ENCODE measurements around the gene UHMK1.

UHMK1 gene

DNA sequence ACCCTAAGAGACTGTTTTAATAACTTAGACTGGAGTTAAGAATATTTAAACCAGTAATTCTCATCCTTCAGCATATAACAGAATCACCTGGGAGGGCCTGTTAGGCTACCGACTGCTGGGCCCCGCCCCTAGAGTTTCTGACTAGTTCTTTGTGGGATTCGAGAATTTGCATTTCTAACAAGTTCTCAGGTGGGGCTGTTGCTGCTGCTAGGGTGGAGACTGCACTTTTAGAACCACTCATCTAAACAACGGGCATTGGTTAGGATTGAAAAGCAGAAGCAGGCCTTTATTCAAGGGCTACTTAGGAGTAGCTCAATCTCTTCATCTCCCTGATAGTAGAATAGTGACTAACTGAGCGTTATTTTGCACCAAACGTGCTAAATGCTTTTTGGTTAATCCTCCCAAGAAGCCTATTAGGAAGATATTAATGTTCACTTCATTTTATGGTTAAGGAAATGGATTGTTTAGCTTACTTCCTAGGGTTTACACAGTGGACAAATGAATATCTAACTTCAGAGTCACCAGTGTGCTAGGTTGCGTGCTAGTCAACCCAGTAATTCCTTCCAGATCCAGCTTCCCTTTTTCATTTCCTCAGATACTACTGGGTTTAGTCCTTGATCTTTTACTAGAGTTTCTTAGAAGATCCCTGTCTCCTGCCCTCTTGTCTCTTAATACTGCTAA, 32.8 kb downstream of the UHMK1 start:
- DNase-seq (ENCODE audit: low read depth) = no peak

DNA sequence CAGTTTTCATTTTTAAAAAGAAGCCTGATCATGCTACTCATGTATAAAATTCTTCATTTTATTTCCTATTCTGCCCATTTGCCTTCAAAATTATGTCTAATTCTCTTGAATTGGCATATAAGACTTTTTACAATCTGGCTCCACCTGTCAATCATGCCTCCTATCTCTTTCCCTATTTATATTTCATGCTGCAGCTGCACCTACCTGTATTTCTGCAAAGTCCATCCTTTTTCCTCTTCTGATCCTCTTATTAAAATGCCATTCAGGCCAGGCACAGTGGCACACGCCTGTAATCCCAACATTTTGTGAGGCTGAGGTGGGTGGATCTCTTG, 33.3 kb downstream of the UHMK1 start:
- DNase-seq (ENCODE audit: low read depth) = no peak

DNA sequence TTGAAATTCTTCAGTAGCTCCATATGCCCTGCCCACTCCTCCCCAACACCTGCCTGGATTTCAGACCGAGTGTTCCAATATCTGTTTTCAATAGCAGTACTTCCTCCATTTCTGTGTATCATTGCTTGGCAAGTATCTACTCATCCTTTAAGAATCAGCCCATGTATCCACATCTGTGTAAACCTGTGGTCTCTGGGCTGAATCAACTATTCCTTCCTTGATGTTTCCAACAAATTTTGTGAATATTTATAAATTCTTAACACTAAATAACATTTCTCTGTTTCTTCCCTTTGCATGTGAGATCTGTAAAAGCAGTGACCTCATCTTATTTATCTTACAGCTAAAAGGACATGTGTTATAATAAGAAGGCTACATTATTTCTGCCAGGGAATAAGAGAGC, 37.9 kb downstream of the UHMK1 start:
- no peak for DNase-seq (ENCODE audit: low read depth)

DNA sequence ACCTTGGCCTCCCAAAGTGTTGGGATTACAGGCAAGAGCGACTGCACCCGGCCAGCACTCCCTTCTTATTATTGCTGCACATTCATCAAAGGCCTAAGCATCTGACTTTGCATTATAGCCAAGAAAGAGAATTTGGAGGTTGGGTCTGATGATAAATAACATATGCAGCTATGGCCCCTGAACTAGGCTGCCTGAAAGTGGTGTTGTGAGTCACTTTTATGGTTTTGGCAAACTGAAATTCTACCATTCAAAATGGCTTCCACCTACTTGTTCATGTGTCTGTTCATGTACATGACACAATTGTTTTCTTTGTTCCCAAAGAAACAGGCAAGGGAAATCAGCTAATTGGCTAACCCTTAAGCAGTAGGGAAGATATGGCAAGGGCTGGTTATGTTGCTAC, 38.9 kb downstream of the UHMK1 start:
- no peak for DNase-seq (ENCODE audit: low read depth)

DNA sequence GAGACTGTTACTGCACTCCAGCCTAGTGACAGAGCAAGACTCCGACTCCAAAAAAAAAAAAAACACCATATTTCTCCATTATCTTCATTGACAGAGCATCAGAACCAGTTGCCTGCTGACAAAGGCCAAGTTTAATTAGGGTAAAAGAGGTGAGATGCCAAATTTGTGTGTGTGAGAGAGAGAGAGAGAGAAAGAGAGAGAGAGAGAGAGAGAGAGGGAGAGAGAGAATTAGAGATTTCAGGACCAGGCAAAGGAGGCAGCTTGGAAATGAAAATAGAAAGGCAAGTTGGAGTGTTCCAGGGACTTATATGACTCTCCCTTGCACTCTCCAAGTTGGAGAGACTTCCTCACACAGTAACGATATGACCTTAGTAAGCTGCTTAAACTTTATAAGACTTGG, 39.6 kb downstream of the UHMK1 start:
- no peak for DNase-seq (ENCODE audit: low read depth)

DNA sequence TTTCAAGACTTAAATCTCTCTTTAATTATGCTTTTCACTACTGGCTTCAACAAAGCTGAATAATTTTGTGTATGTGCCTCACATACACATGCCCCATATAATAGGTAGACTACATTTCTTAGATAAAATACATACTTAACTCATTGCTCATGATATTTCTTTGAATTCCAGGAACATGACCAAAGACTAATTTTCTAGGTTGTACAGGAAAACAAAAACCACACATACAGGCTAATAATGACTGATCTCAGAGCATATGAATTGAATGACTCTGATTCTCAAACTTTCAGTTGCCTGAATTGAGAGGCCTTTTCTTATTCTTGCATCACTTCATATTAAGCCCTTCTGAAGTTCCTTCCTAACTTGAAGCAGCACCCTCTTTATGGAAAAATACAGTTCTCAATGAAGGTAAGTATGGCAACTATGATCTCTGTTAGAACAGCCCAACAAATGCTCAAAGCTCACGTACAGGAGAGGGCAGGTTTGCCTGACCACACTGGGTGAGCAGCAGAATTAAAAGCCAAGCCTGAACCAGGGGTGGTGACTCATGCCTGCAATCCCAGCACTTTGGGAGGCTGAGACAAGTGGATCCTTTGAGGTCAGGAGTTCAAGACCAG, 41.3 kb downstream of the UHMK1 start:
- peak; percentile 93 for DNase-seq (ENCODE audit: low read depth)

DNA sequence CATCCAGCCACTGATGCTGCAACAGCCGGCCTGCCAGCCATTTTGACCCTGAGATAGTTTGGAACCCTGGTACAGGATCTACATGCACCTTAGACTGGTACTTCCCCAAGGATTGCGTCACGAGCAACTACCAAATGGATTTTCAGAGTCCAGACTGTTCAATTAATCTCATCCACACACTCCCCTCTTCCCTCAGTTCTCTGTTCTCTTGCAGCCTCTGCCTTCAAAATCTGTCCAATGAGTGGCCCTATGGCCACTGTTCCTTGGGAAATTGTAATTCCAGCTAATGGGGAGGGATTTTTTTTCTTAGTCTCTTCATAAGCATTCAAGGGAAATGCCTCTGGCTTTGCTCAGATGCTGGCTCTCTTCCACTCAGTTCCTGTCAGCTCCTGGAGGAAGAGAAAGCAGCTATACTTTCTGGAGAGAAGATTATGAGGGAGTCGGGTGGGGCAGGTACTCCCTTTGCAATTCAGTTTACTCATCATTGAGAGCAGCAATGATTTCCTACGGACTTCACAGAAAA, 44.1 kb downstream of the UHMK1 start:
- peak; percentile 93 for DNase-seq (ENCODE audit: low read depth)

DNA sequence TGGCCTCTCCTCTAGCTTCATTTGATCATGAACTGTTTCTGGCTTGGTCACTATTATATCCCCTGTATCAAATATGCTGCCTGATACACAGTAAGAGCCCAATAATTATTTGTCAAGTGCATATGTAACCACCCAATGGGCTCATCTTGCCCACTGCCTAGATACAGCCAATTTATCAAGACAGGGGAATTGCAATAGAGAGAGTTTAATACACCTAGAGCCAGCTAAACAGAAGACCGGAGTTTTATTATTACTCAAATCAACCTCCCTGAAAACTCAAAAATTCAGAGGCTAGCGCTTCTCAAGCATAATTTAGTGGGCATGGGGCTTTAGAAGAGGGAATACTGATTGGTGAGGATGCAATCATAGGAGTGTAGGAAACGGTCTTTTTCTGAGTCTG, 45.6 kb downstream of the UHMK1 start:
- no peak for DNase-seq (ENCODE audit: low read depth)

DNA sequence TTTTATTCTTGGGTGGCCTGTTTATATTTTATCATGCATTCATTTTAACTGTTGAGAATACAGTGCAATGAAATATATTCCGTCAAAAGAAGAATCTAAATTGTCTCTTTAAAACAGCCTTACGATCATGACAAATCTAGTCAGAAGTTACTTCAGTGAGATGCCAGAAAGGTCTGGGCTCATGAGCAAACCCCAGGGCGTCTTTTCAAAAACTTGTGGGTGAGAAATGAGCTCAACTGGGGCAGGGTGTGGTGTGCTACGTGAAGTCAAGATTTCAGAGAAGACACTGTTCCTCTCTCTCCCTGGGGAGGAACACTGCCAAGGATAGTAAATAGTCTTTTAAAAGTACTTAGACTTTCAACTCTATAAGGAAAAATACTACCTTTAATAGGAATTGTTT, 50.6 kb downstream of the UHMK1 start:
- no peak for DNase-seq (ENCODE audit: low read depth)

DNA sequence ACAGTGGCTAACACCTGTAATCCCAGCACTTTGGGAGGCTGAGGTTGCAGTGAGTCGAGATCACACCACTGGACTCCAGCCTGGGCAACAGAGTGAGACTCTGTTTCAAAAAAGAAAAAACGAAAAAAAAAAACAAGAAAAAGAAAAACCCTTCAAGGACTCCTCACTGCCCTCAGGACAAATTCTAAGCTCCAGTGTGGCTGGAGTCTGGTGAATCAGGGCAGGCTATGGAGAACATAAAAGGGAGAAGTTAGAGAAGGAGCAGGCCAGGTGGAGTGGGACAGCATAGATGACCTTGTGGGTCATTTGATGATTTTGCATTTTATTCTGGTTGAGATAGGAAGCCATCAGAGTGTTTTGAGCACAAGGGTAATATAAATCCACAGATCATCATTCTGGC, 51.4 kb downstream of the UHMK1 start:
- no peak for DNase-seq (ENCODE audit: low read depth)

DNA sequence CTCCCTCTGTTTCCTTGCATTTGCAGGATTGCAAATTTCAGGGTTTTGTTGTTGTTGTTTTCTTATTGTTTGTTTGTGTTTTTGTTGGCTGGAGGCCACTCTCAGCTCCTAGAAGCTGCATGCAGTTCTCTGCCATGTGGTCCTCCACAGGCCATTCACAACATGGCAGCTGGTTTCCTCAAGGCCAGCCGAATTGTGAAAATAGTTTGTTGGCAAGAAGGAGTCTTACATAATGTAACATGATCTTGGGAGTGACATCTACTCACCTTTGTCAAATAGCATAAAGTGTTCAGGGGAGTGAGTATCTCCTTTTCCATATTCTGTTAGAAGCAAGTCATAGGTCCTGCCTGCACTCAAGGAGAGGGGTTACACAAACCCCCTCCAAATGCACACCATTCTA, 53.3 kb downstream of the UHMK1 start:
- DNase-seq (ENCODE audit: low read depth) = no peak

DNA sequence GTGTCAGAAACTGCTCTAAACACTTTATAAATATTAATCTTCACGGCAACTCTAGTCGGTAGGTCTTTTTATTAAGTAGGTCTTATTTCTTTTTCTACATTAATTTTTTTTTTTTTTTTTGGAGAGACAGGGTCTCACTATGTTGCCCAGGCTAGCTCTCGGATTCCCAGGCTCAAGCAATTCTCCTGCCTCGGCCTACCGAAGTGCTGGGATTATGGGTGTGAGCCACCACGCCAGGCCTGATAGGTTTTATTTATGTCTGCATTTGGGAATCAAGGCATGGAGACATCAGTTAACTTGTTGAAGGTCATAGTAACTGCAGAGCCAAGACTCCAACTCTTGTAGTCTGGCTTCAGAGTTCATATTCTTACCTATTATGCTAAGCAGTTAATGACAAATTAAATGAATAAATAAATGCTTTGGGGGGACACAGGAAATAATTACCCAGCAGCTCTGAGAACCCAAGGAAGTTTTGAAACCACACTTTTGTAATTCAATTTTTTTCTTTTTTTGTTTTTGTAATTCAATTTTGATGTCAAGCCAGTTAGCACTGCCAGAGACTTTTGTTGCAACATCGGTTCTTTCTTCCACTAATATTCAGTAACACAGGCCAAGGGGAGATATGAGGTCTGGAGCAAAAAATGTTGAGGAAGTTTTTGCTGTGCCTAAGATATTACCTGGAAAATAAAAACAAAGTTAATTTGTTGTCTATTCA, 54.5 kb downstream of the UHMK1 start:
- DNase-seq (ENCODE audit: low read depth) = no peak

DNA sequence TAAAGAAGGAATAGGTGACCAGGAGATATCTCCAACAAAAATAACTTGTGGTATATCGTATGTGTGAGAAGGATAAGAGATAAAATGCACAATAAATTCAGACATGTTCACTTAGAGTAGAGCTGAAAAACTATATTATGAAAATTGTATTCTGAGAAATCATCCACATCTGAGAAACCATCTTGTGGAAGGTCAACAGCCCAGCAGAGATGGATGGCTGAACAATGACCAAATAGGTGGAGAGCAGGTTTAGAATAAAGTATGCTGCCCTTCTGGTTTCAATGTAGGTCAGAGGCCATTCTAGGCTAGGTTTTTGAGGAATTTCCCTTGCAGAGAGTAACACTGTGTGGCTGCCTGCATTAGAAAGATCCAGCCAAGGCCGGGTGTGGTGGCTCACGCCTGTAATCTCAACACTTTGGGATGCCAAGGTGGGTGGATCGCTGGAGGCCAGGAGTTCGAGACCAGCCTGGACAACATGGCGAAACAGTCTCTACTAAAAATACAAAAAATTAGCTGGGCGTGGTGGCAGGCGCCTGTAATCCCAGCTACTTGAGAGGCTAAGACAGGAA, 55.1 kb downstream of the UHMK1 start:
- no peak for DNase-seq (ENCODE audit: low read depth)

DNA sequence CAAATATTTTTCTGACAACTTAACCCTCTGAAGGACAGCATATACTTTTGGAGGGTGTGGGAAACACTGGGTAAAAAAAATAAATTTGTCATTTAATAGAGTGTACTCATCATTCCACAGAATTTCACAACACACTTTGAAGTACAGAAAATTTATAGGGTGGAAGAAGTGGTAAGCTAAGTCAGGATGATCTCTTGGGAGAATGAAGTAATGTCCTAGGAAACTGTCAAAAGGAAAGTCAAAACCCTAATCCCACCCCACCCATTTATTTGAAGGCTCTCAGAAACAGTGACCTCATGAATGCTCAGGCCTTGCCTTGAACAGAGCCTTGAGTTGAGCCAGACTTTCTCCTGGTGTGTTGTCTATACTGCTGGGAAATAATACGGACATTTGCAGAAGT, 56.6 kb downstream of the UHMK1 start:
- no peak for DNase-seq (ENCODE audit: low read depth)

DNA sequence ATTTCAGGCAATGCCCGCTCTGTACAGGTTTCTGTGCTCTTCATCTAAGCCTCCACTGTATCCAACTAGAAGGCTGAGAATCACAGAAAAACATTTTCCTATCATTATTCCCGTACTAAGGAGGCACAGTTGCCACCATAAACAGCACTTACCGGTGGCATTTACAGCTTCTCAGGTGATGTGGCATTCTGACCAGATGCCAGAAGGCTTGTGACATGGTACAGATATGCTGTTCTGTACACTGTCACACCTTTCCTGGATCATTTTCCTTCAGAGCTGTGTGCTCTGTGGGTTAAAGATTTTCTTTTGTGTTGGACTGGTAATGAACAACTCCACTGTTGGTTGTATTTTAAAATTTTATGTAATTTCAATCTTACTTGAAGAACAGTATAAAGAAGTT, 59.9 kb downstream of the UHMK1 start:
- DNase-seq (ENCODE audit: low read depth) = no peak

DNA sequence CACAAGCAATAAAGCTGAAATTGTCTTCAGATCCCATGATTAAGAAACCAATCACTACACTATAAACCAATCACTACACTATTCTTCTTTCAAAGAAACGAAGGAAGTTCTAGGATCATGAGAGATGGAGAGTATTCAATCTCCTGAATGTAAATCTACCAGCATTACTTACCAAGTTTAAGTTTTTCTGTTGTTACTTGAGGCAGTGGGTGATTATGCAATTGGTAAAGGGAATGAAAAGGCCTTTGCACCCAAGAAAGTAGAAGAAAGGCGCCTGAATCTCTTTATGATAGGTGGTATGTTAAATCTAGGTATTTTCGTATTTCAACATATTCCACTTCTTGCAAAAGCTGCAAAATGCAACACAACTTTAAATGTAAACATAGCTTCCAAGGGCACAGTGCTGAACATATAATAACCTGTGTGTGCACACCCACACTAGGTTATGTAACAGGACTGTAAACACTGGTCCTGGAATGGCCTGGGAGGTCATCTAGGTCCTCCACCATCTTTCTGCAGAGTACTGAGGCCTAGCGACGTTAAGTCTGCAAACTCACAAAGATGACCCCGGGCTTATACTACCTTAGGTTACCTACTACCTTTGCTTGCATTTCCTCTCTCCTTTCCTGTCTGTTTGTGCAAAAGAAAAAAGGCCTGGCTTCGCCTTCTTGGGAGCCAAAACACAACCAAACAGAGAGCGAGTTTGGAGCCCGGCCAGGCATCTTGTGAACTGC, 62.9 kb downstream of the UHMK1 start:
- no peak for DNase-seq (ENCODE audit: low read depth)

DNA sequence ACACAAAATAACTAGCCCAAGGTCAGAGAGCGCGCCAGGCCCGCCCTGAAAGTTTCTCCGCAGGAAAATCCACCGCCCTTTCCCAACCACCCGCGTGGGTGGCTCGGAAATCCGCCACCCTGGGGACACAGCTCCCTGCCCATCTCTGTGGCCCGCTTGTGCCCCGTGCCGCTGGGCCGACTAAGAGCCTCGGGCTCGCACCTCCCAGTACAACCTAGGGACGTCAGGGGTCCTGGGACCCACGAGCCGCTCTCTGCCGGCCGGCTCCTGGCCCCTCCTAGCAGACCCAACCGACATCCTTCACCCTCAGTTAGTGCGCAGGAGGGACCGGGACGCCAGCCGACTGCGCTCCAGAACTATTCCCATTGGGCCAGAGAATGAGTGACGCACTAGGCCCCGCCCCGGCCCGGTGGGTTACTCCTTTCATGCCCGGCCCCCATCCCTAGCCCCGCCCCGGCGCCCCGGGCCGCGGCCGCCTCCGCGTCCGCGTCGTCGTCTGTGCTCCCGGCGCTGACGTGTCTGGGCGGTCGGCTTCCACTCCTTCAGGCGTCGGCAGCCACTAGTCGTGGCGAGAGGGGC, 63.5 kb downstream of the UHMK1 start:
- peak; percentile 67 for DNase-seq (ENCODE audit: low read depth)

DNA sequence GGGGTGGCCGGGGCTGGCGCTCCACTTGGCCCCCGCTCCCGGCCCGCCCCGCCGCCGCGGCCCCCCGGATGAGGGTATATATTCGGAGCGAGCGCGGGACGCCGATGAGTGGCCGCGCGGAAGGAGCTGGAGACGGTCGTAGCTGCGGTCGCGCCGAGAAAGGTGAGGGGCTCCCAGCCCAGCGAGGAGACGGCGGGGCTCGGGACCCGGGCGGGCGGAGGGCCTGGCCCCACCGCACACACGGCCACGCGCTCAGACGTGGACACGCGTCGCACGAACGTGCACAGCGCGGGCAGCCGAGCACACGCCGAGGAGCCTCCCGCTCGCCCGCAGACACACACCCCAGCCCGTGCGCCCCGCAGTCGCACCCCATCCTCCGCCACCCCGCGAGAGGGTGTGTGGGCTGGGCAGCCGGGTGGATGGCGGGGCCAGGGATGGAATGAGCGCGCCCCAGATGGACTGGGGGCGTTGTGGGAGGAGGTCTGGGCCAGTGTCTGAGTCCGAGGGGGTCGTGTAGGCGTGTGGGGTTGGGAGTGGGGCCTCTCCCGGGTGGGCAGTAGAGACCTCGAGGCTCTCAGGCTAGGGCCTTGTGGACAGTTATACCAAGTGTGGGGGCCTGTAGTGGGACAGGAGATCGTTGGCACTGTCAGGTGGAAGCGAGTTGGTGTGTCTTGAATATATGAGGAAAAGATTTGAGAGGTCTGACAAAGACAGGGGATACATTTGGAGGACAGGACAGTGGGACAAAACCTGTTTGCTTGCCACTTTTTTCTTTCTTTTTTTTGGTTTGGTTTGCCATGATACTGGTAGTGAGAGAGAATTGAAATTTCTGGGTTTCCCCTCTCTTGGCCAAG, 64.2 kb downstream of the UHMK1 start, which contains the start of gene UAP1:
UAP1 (plus strand) TSS at position 107 of the 854 bp plus-strand sequence. CDS start 4,347 bp downstream, outside the sequence.
- DNase-seq (ENCODE audit: low read depth) = no peak

DNA sequence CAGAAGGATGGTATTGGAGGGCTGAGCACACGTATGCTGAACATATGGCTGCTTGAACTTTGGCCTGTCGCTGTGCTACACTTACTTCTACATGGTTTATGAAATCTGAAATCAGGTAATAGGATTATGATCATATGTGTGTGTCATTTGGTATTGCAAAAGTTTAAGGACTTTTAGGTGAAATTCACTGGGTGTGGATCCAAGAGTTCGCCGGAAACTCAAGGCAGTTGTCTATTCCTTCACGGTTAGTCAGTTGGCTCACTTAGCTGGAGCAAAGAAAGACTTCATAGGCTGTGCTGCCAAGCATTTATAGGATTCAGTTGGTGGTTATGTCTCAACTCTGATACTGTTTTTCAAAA, 64.8 kb downstream of the UHMK1 start:
- no peak for DNase-seq (ENCODE audit: low read depth)

DNA sequence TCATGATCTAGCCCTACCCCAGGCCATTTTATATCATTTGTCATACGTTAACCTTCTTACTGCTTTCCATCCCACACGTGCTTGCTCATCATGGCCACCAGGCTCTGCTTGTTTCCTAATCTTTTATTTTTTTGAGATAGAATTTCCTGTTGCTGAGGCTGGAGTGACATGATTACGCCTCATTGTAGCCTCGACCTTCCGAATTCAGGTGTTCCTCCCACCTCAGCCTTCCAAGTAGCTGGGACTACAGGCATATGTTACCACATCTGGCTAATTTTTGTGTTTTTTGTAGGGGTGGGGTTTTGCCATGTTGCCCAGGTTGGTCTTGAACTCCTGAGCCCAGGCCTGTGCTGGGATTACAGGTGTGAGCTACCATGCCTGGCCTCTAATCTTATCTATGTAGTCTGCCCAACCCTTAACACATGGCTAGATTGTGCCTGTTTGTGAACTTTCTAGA, 67.2 kb downstream of the UHMK1 start:
- DNase-seq (ENCODE audit: low read depth) = no peak

DNA sequence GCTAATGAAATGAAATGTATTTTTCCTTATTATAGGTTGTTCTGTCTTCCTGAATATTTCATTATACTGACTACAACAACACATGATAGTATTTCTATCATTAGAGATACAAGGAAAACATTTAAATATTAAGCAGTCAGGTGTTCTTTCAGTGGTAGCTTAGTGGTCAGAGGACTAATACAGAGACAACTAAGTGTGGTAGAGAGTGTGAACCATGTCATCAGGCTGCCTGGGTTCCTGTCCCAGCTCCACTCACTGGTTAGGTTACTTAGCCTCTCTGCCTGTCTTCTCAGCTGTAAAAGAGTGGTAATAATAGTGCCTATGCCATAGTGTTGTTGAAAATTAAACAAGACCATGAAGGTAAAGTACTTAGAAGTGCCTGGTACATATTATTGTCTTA, 67.8 kb downstream of the UHMK1 start:
- DNase-seq (ENCODE audit: low read depth) = no peak

Data from non-pigmented ciliary epithelial cell (primary cell).